Liver (tissue), 3 donors: ENCODE data around the gene LGALS7B.

ENCODE experiments used
- JUND ChIP-seq, 2 donors: IDR thresholded peaks; 2 replicates each; pipeline ENCODE4 v1.6.1; 2016; ENCODE audit warnings: antibody characterized with exemption in 2 of 2
- RAD21 ChIP-seq, 2 donors: IDR thresholded peaks; 2 replicates each; pipeline ENCODE4 v1.6.1; 2016; ENCODE audit warnings: antibody characterized with exemption in 2 of 2, mild to moderate bottlenecking in 2 of 2
- RXRA ChIP-seq, 2 donors: IDR thresholded peaks; 2 replicates each; pipeline ENCODE4 v1.6.1; 2017 to 2018; ENCODE audit warnings: antibody characterized with exemption in 2 of 2, mild to moderate bottlenecking in 1 of 2
- SP1 ChIP-seq: IDR thresholded peaks from 2 replicates; pipeline ENCODE4 v1.6.1; 2018; ENCODE audit warnings: antibody characterized with exemption, mild to moderate bottlenecking
- TAF1 ChIP-seq: conservative IDR thresholded peaks from 2 replicates; pipeline ENCODE4 v1.6.1; 2016; ENCODE audit warnings: antibody characterized with exemption, mild to moderate bottlenecking
- YY1 ChIP-seq: IDR thresholded peaks from 2 replicates; pipeline ENCODE4 v1.6.1; 2016; ENCODE audit warnings: antibody characterized with exemption, mild to moderate bottlenecking
- TF ChIP-seq, protein P1 (sequence below): IDR thresholded peaks from 2 replicates; pipeline ENCODE4 v1.6.1; 2016; ENCODE audit warnings: antibody characterized with exemption
- TF ChIP-seq, protein P2 (sequence below): fragments of 150-350 bp; IDR thresholded peaks from 2 replicates; pipeline ENCODE4 v1.5.1; 2017; ENCODE audit warnings: improper control_type of control experiment, low read depth, low read length; ENCODE audit not compliant: missing input control
- TF ChIP-seq, protein P3 (sequence below): IDR thresholded peaks from 2 replicates; pipeline ENCODE4 v1.6.1; 2016; ENCODE audit warnings: antibody characterized with exemption, mild to moderate bottlenecking
- TF ChIP-seq, protein P4 (sequence below): IDR thresholded peaks from 2 replicates; pipeline ENCODE4 v1.6.1; 2016; ENCODE audit warnings: antibody characterized with exemption
- TF ChIP-seq, protein P5 (sequence below): IDR thresholded peaks from 2 replicates; pipeline ENCODE4 v1.6.1; 2016; ENCODE audit warnings: antibody characterized with exemption
- donor health status: healthy.
- donor health status: healthy.

DNA sequence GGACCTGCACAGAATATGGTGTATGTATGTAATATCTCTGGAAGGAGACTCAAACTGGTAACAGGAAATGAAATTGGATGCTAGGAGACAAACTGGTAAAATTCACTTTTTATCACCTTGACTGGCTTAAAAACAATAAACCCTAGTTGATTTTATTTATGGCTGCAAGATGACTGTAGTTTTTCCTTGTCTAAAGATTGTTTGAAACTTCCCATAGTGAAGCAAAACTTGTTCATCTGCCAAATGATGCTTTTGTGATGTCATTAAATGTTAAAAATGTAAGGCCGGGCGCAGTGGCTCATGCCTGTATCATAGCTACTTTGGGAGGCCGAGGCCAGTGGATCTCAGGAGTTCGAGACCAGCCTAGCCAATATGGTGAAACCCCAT is 45.1 kb downstream of the LGALS7B start:
- TF ChIP-seq, protein P1, sequence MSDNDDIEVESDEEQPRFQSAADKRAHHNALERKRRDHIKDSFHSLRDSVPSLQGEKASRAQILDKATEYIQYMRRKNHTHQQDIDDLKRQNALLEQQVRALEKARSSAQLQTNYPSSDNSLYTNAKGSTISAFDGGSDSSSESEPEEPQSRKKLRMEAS, result no peak
- TF ChIP-seq, protein P2, sequence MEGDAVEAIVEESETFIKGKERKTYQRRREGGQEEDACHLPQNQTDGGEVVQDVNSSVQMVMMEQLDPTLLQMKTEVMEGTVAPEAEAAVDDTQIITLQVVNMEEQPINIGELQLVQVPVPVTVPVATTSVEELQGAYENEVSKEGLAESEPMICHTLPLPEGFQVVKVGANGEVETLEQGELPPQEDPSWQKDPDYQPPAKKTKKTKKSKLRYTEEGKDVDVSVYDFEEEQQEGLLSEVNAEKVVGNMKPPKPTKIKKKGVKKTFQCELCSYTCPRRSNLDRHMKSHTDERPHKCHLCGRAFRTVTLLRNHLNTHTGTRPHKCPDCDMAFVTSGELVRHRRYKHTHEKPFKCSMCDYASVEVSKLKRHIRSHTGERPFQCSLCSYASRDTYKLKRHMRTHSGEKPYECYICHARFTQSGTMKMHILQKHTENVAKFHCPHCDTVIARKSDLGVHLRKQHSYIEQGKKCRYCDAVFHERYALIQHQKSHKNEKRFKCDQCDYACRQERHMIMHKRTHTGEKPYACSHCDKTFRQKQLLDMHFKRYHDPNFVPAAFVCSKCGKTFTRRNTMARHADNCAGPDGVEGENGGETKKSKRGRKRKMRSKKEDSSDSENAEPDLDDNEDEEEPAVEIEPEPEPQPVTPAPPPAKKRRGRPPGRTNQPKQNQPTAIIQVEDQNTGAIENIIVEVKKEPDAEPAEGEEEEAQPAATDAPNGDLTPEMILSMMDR, result no peak
- TF ChIP-seq YY1 (no peak), TAF1 (no peak), JUND (IDR thresholded peaks at IDR 0.05) (no peak), RAD21 (IDR thresholded peaks at IDR 0.05) (no peak), SP1 (no peak), RXRA (IDR thresholded peaks at IDR 0.05) (no peak)
- TF ChIP-seq, protein P3, sequence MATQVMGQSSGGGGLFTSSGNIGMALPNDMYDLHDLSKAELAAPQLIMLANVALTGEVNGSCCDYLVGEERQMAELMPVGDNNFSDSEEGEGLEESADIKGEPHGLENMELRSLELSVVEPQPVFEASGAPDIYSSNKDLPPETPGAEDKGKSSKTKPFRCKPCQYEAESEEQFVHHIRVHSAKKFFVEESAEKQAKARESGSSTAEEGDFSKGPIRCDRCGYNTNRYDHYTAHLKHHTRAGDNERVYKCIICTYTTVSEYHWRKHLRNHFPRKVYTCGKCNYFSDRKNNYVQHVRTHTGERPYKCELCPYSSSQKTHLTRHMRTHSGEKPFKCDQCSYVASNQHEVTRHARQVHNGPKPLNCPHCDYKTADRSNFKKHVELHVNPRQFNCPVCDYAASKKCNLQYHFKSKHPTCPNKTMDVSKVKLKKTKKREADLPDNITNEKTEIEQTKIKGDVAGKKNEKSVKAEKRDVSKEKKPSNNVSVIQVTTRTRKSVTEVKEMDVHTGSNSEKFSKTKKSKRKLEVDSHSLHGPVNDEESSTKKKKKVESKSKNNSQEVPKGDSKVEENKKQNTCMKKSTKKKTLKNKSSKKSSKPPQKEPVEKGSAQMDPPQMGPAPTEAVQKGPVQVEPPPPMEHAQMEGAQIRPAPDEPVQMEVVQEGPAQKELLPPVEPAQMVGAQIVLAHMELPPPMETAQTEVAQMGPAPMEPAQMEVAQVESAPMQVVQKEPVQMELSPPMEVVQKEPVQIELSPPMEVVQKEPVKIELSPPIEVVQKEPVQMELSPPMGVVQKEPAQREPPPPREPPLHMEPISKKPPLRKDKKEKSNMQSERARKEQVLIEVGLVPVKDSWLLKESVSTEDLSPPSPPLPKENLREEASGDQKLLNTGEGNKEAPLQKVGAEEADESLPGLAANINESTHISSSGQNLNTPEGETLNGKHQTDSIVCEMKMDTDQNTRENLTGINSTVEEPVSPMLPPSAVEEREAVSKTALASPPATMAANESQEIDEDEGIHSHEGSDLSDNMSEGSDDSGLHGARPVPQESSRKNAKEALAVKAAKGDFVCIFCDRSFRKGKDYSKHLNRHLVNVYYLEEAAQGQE, result no peak
- TF ChIP-seq, protein P4, sequence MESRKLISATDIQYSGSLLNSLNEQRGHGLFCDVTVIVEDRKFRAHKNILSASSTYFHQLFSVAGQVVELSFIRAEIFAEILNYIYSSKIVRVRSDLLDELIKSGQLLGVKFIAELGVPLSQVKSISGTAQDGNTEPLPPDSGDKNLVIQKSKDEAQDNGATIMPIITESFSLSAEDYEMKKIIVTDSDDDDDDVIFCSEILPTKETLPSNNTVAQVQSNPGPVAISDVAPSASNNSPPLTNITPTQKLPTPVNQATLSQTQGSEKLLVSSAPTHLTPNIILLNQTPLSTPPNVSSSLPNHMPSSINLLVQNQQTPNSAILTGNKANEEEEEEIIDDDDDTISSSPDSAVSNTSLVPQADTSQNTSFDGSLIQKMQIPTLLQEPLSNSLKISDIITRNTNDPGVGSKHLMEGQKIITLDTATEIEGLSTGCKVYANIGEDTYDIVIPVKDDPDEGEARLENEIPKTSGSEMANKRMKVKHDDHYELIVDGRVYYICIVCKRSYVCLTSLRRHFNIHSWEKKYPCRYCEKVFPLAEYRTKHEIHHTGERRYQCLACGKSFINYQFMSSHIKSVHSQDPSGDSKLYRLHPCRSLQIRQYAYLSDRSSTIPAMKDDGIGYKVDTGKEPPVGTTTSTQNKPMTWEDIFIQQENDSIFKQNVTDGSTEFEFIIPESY, result no peak
- TF ChIP-seq, protein P5, sequence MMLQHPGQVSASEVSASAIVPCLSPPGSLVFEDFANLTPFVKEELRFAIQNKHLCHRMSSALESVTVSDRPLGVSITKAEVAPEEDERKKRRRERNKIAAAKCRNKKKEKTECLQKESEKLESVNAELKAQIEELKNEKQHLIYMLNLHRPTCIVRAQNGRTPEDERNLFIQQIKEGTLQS, result no peak
